ENCODE results near the gene EIF3D.

The EIF3D gene

DNA sequence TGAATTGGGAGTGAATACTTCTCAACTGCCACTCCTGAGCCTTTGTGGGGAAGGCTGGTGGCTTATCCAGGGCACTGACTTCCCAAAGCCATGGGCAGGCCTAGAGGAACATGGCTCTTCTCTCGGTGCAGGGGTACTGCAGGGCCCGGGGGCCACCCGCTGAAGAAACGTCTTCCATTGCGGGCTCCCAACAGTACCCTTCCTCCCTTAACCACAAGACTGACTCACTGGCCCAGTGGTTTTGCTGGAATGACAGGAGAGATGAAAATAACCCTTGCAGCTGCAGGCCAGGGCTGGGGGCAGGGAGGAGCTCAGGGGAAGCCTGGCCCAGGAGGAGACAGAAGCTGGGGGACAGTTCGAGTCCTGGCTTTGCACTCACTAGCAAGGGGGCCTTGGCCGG, 61.0 kb downstream of the EIF3D start:
- ATAC-seq = no peak
- Mint-ChIP-seq H3K27ac (peak overlapping the region; percentile 69), H3K4me3 (no peak overlapping the region), H3K9me3 (no peaks in the 10 kb centered on the region), H3K36me3 (peaks cover 40% of the 10 kb centered on the region), H3K27me3 (no peaks in the 10 kb centered on the region), H3K4me1 (peaks cover 16% of the 10 kb centered on the region)

DNA sequence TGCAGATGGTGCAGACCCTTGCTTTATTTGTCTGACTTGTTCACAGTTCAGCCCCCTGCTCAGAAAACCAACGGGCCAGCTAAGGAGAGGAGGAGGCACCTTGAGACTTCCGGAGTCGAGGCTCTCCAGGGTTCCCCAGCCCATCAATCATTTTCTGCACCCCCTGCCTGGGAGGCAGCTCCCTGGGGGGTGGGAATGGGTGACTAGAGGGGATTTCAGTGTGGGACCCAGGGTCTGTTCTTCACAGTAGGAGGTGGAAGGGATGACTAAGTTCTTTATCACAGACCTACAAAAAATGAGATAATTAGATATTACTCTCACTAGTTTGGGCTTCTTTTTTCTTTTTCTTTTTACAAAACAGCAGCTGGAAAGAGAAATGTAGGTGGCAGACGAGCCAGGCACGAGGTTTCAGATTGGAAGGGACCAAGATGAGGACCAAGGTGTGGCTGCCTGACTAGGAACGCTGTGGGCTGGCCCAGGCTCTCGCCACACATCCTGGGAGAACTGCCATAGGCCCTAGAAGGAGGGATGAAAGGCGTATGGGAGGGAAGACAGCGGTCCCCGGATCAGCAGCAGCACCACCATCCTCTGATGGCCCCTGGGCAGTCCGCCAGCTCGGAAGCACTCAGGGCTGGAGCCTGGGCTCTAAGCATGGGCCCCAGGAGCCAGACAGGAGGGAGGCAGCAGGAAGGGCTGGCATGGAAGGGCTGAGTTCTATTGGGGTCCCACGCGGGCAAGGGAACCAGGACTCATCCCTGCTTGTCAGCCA, 61.7 kb downstream of the EIF3D start:
- Mint-ChIP-seq H3K27ac (peak overlapping the region; percentile 69), H3K4me1 (peaks cover 16% of the 10 kb centered on the region), H3K4me3 (no peak overlapping the region), H3K36me3 (peaks cover 33% of the 10 kb centered on the region), H3K9me3 (no peaks in the 10 kb centered on the region), H3K27me3 (no peaks in the 10 kb centered on the region)
- no peak for ATAC-seq

DNA sequence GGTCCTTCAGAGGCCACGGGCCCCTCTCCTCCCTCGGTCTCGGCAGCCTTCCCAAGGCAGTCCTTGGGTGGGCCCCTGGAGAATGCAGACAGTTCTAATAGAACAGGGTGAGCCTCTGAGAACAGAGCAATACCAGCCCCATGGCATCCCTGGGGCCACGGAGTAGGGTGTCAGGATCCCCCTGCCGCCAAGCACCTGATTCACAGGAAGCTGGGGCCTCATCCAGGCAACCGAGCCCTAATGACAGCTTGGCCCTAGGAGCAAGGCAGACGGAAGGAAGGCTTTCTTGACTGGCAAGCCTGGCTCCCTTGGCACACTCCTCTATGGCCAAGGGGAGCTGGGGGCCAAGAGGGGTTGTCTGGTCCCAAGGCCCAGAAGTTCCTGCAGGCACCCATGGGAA, 62.7 kb downstream of the EIF3D start:
- Mint-ChIP-seq H3K27ac (peak overlapping the region; percentile 69), H3K4me3 (no peak overlapping the region), H3K9me3 (no peaks in the 10 kb centered on the region), H3K27me3 (no peaks in the 10 kb centered on the region), H3K36me3 (peaks cover 28% of the 10 kb centered on the region), H3K4me1 (peaks cover 16% of the 10 kb centered on the region)
- no peak for ATAC-seq

DNA sequence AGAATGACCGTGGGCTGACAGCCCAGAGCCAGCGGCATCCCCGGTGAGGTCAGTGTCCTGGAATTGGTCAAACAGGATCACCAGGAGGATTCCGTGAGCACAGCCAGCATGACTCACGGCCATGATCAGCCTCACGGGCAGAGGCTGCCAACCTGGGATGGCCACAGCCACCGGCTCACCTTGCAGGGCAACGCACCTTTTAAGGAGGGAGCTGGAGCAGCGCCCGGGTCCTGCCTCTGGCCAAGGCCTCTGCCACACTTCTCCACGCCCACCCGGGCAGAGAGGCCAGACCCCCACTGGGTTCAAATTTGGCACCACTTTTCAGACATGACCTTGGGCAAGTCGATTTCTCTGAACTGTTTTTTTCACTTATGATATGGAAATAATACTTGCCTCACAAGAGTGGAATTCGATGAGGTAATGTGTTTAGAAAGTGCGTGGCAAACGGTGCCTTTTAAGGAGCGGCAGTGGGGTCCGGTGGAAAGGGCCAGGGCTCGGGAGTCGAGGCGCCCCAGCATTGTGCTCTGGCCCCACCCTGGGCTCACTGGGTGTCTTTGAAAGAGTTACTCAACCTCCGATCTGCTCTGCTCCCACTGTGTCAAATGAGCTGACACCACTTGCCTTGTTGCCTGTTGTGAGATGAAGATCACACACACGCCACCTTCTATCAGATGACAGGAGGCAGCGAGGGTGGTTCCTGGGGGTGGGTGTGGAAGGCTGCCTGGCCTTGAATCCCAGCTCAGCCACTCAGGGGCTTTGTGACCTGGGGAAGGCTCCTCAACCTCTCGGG, 63.5 kb downstream of the EIF3D start:
- Mint-ChIP-seq H3K4me3 (no peak overlapping the region), H3K4me1 (peaks cover 18% of the 10 kb centered on the region), H3K27ac (peak overlapping the region; percentile 35), H3K9me3 (no peaks in the 10 kb centered on the region), H3K27me3 (no peaks in the 10 kb centered on the region), H3K36me3 (peaks cover 28% of the 10 kb centered on the region)
- ATAC-seq = no peak

DNA sequence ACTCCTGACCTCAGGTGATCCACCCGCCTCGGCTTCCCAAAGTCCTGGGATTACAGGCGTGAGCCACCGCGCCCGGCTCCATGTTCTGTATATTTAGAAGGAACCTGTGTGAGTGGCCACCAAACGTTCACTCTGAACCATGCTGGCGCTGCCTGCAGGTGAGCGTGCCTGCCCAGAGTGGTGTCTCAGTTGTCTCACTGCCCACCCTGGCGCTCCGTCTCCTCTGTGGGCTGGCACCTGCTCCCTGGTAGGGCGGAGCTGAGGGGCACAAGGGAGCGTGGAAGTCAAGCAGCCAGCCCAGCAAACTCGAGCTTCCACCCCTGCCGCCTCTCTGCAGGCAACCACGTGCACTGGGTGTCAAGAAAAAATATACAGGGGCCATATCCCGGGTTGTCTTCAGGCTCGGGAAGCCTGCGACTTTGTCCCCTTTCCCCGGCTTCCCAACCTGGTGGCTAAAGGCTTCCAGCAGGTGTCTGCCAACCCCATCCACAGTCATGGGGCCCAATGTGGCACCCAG, 64.2 kb downstream of the EIF3D start:
- Mint-ChIP-seq H3K4me3 (no peak overlapping the region), H3K27ac (peak overlapping the region; percentile 35), H3K9me3 (no peaks in the 10 kb centered on the region), H3K4me1 (peaks cover 12% of the 10 kb centered on the region), H3K27me3 (no peaks in the 10 kb centered on the region), H3K36me3 (peaks cover 28% of the 10 kb centered on the region)
- no peak for ATAC-seq

DNA sequence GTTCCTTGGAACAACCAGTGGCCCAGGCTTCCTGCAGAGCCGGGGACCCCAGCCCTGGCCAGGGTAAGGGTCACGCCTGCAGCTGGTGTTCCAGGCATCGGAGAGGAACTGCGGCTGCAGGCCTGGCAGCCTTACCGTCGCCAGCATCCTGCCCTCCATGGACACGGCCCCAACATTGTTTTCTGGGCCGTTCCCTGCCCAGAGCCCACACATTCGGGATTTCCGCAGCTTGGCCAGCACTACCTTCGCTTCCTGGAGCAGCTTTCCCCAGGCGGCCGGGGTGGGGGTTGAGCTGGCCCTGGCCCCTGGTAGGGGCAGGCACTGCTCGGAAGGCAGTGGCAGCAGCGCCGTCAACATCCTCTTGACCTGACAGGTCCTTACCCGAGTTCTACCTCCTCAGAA, 65.2 kb downstream of the EIF3D start:
- Mint-ChIP-seq H3K9me3 (no peaks in the 10 kb centered on the region), H3K4me3 (no peak overlapping the region), H3K27me3 (no peaks in the 10 kb centered on the region), H3K4me1 (peaks cover 12% of the 10 kb centered on the region), H3K27ac (no peak overlapping the region), H3K36me3 (peaks cover 28% of the 10 kb centered on the region)
- ATAC-seq = no peak

DNA sequence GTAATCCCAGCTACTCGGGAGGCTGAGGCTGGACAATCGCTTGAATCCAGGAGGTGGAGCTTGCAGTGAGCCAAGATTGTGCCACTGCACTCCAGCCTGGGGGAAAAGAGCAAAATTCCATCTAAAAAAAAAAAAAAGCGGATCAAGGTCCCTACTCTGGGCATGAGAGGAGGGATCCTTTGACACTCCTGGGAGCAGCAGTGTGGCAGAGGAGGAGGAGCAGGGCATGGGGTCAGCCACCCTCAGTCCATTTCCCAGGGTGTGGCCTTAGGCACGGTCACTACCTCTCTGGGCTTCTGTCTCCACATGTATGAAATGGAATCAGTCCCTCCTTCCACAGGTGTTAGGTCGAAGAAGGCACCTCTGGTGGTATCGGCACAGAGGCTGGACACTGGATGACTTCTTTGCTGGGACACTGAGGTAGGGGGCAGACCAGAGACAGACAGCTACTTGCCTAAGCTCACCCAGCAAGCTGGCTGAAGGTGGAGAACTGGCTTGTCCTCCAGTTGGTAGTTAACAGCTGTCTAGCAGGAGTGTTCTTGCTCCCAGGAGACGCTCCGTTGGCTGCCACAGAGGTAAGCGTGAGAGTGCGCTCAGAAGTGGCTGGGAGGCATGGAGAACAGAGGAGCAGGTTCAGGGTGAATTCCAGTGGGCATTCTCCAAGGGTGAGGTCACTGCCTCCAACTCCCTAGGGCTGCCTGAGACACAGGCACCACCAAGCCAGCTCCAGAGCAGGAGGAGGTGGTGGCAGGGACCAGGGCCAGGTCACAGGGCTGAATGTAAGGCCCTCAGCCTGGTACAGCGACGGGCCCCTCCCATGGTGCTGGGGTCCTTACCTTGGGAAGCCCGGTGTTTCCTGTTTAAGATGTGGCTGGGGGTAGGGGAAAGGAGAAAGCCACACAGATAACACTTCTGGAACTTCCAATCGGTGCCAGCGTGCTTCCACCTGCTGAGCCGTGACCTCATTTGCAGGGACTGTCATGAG, 67.0 kb downstream of the EIF3D start:
- peaks cover 18% of the 10 kb centered on the region for H3K36me3 Mint-ChIP-seq
- no peak overlapping the region for H3K4me3 Mint-ChIP-seq
- peaks cover 8% of the 10 kb centered on the region for H3K4me1 Mint-ChIP-seq
- ATAC-seq = no peak
- H3K9me3 Mint-ChIP-seq = no peaks in the 10 kb centered on the region
- peak overlapping the region; percentile 69 for H3K27ac Mint-ChIP-seq
- no peaks in the 10 kb centered on the region for H3K27me3 Mint-ChIP-seq
